Measurements from ENCODE around the gene SLC25A21. TPM values are rescaled to one million over a fixed set of nuclear protein-coding genes. Genes with fewer than 3 reads are reported as not detected.

The SLC25A21 gene
- polyA plus RNA-seq, 4 donors, result 2.2 to 4.1 (median 2.4) TPM

GRCh38 chr14:36658123-36659009 is 514.0 kb downstream of the SLC25A21 start:
- DNase-seq (ENCODE audit: low read depth in 4 of 4, low spot score in 3 of 4), result no peak

- no peak for DNase-seq (ENCODE audit: low read depth in 4 of 4, low spot score in 3 of 4)
Observed at GRCh38 chr14:36657399-36658122, 514.8 kb downstream of the SLC25A21 start.

- no peak for DNase-seq (ENCODE audit: low read depth in 4 of 4, low spot score in 3 of 4)
Observed at GRCh38 chr14:36656687-36657398, 515.6 kb downstream of the SLC25A21 start.

- DNase-seq (ENCODE audit: low read depth in 4 of 4, low spot score in 3 of 4), result no peak
Observed at GRCh38 chr14:36655963-36656686, 516.3 kb downstream of the SLC25A21 start.

DNA sequence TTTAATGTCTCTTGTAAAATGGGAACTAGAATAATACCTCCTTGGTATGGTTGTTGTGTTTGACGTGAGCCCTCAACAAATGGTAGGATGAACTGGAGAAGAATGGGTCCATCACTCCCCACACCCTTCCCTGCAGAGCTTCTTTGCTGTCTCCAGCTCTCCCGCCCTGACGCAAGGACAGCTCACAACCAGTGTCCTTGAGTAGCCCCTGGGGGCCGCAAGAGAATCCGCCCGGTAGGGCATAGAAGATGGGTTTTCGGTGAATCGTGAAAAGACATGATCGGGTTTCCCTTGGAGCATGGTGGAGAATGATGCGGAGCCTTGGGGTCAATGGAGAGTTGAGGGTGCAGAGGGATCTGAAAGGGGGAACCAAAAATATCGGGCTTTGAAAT is 516.8 kb downstream of the SLC25A21 start:
- DNase-seq (ENCODE audit: low read depth in 4 of 4, low spot score in 3 of 4), result no peak

DNA sequence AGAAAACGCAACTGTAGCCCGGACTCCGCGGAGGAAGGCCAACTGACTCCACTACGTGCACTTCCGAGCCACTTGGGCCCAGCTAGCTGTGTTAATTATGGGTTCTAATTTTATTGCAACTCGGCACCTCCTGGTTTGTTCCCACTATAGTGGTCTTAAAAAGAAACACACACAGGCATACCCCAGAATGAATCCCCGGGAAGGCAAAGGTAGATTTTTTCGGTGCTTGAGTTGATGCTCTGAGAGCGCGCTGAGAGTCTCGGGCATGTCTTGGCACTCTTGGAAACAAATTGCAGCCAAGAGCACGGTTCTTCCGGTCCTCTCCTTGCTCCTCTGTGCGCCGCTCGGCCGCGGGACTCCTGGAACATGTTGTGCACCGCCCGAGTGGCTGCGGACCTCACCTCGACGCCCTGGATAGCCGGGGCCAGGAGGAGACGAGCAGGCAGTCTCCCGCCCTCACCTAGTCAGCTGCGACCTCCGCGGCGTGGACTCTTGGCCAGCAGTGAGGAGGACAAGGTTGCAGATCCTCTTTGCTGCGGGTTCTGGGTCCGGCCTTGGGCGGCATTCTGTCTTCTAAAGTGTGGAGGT is 517.5 kb downstream of the SLC25A21 start:
- no peak for DNase-seq (ENCODE audit: low read depth in 4 of 4, low spot score in 3 of 4)

DNA sequence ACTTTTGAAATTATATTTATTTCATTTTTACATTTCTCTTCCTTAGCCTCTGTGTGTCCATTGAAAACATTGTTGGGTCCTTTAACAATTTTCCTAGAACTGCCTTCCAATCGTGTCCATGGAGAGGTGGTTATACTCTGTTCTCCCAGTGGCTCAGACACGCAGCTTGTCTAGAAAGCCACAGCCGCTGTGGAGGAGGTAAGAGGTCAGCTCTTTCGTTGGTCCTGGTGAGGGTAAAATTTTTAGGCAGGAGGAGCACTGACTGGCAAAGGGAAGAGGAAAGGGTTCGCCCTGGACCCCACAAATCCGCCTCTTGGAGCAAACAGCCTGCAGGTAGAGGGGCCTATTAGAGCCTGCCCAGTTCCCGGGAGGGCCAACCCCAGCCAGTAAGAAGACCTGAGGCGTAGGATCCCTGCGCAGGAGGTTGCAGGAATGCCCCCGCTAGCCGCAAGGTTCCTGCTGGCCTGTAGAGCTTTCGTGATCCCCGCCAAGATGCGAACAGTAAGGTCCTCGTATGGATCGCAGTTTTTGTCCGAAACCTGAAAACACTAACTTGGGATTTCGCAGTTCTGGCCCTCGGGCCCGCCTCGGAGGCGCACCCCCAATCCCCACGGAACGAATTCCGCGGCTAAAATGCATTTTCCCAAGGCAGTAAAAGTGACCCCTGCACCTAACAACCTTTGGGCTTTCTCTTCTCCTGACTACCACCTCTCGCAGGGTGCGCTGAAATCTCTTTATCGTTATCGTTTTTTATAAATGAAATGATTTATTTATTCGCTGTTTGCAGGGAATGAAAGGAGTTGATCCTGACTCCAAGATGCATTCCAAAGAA is 518.2 kb downstream of the SLC25A21 start:
- no peak for DNase-seq (ENCODE audit: low read depth in 4 of 4, low spot score in 3 of 4)

DNA sequence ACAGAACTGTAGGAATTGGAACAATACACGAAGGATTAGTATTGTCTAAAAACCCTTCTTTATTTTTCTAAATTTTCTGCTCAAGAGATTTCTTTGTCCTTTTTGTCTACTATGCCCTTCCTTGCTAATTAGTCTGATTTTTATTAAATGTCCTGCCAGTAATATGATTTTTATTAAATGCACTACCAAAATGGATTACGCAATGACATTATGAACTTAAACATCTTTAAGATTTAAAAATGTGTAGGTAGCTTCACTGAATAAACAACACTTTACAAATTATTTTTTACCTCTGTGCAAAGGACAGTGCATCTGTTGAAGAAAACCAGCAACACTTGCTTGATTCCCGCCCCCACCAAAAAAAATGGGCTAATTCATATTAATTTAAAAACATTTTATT is 519.0 kb downstream of the SLC25A21 start:
- no peak for DNase-seq (ENCODE audit: low read depth in 4 of 4, low spot score in 3 of 4)

GRCh38 chr14:36652542-36653201 is 519.7 kb downstream of the SLC25A21 start:
- no peak for DNase-seq (ENCODE audit: low read depth in 4 of 4, low spot score in 3 of 4)

DNA sequence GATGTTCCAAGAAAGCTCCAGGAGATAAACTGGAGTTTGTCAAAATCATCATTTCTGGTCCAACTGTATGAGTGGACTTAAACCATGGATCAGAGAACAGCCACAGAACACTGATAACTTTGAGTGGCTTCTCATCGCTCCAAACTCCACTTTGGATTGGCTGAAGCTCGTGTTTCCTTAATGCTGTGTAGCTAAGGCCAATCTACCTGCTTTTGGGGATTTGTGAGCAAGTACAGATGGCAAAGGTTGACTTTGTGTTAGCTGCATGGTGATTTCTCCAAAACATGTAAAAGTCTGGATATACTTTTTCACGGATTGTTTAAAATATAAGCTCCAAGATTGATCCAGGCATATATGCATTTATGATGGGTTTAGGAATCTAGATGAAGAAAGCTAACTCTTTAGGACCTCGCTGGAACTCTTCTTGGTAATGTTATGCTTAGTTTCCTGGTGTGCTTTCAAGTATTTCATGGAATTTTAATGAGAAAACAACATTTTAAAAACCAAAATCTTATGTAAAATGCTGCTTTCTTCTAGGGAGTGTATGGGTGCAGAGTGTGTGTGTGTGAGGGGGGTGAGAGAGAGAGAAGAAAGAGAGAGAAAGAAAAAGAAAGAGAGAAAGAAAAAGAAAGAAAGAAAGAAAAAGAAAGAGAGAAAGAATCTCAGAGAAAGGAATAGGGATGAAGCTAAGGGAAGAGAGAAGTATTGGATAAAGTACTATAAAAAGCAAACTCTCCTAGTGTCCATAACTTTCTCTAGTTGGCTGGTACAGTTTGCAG is 522.3 kb downstream of the SLC25A21 start:
- no peak for DNase-seq (ENCODE audit: low read depth in 4 of 4, low spot score in 3 of 4)

DNA sequence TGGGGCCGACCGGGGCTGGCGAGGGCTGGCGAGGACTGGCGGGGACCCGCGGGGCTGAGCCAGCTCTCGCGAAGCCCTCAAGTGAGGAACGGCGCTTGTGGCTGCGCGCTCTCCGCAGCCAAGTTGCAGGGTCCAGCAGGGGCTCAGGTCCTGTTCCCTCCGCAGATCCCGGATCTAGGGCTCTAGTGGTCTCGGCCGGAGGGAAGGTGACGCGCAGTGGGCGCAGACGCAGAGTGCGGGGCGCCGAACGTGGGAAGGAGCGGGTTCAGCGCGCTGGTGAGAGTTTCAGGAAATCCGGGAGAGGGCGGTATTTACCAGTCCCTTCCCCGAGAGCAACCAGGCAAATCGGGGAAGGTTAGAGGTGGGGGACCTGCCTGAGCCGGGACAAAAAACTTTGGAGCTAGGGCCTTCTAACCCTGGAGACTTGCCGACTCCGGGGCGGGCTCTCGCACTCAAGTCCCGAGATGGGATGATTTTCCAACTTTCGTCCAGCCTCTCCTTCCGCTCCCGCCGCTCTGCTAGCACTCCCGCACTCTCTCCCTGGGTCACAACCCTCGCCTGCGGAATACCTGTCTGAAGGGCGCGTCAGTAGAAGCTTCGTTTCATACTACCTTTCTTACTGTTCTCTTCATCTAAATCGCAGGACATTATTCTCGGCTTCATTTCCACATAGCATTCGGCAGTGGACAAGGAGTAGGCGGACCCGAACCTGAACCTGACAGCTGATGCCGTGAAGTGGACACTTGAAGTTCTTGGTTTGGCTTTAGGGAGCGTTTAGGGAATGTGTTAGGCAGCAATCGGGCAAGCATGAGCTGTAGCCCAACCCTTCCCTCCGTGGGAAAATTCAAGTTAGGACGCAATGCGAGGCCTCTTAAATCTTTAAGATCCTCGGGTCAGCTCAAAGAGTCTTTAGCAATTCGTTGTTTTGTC is 524.3 kb downstream of the SLC25A21 start:
- DNase-seq (ENCODE audit: low read depth in 4 of 4, low spot score in 3 of 4), result no peak

- DNase-seq (ENCODE audit: low read depth in 4 of 4, low spot score in 3 of 4), result no peak
Observed at GRCh38 chr14:36647417-36647823, 525.0 kb downstream of the SLC25A21 start.

GRCh38 chr14:36646664-36647416 is 525.6 kb downstream of the SLC25A21 start:
- DNase-seq (ENCODE audit: low read depth in 4 of 4, low spot score in 3 of 4), result no peak

DNA sequence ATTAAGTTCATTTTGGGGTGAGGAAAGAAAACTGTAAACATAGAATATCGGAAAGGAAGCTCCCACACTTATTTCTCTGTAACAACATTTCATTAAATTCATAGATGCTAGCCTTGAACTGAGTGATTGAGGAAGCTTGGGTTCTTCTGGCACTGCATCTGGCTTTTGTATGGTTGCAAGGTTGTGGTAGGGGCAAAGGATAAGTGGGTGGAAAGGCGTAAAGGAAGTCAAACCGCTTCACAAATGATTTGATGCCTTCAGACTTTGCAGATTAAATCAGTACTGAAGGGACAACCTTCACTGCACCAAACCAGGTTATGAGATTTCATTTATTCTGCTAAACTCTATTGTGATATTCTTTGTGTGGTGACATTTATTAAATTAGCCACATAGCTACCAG is 538.8 kb downstream of the SLC25A21 start:
- no peak for DNase-seq (ENCODE audit: low read depth in 4 of 4, low spot score in 3 of 4)

Measured in left renal pelvis (tissue), 4 donors.